ENCODE data around the gene MED4. TPM values are rescaled to one million over a fixed set of nuclear protein-coding genes. Genes with fewer than 3 reads are reported as not detected.

The MED4 gene
- total RNA-seq, 1 experiment from 2014 or later: 50.6 TPM

- Mint-ChIP-seq H3K9me3 (no peaks in the 10 kb centered on the region), H3K4me1 (peaks cover 4 to 8% of the 10 kb centered on the region in 2 experiments; a peak in 2 of 4 replicates), H3K27ac (no peak overlapping the region; a peak in 1 of 7 replicates), H3K27me3 (ENCODE audit: low read depth) (peaks cover 3% of the 10 kb centered on the region), H3K36me3 (ENCODE audit: insufficient read depth in 1 of 3, low read depth in 3 of 3) (no peaks in the 10 kb centered on the region; a peak in 1 of 7 replicates), H3K4me3 (no peak overlapping the region)
- H4K8ac ChIP-seq (replicated peaks; ENCODE audit: insufficient read length, low read depth, low read length): no peak overlapping the region
- no peak overlapping the region for H2BK5ac ChIP-seq (ENCODE audit: insufficient read length, low read length)
- no peak overlapping the region for H3K4me2 ChIP-seq (ENCODE audit: insufficient read depth, insufficient read length, low read length)
- H3K18ac ChIP-seq (ENCODE audit: insufficient read length, low read depth, low read length): no peak overlapping the region
- no peak overlapping the region for H3T11ph ChIP-seq (ENCODE audit: low read length)
- H4K20me1 ChIP-seq (ENCODE audit: control insufficient read depth, insufficient read depth, insufficient read length): no peaks in the 10 kb centered on the region
- TF ChIP-seq CTCF (conservative IDR thresholded peaks at IDR 0.05): no peak
- no peak for DNase-seq
- H2BK15ac ChIP-seq (ENCODE audit: low read depth, low read length): no peak overlapping the region
- no peak overlapping the region for H3K14ac ChIP-seq (ENCODE audit: insufficient read depth, low read length)
- H3K56ac ChIP-seq (ENCODE audit: insufficient read length, low read depth, low read length): no peak overlapping the region
- no peak overlapping the region for H2BK20ac ChIP-seq (ENCODE audit: low read depth, low read length, poor library complexity, severe bottlenecking)
- no peak overlapping the region for H3K4ac ChIP-seq (ENCODE audit: low read depth, low read length)
- H2BK12ac ChIP-seq (ENCODE audit: insufficient read length, low read depth, low read length): no peak overlapping the region
- H3K4me1 ChIP-seq (ENCODE audit: insufficient read depth, low read length): no peaks in the 10 kb centered on the region
- no peak overlapping the region for H3K23ac ChIP-seq (ENCODE audit: insufficient read length, low read depth, low read length)
- H4K91ac ChIP-seq (ENCODE audit: insufficient read length, low read depth, low read length): no peak overlapping the region
- H2BK120ac ChIP-seq (ENCODE audit: low read depth, low read length, poor library complexity, severe bottlenecking): no peak overlapping the region
- no peaks in the 10 kb centered on the region for H3K79me2 ChIP-seq (ENCODE audit: insufficient read depth, low read length)
- H3K23me2 ChIP-seq (ENCODE audit: insufficient read length, low read depth, low read length, poor library complexity, severe bottlenecking): no peaks in the 10 kb centered on the region
- H2AK5ac ChIP-seq (ENCODE audit: insufficient read length, low read length): no peak overlapping the region
- H2AFZ ChIP-seq (ENCODE audit: low read length): no peak overlapping the region
- no peaks in the 10 kb centered on the region for H3K79me1 ChIP-seq (ENCODE audit: insufficient read depth, low read depth, low read length, poor library complexity, severe bottlenecking)
- no peak overlapping the region for H4K5ac ChIP-seq (ENCODE audit: insufficient read length, low read depth, low read length)
- no CpG with 5 or more reads among the region's 5 CpGs for WGBS (ENCODE audit: extremely low coverage, insufficient read length, low lambda C conversion rate)
- no peaks in the 10 kb centered on the region for H3K9me3 ChIP-seq (ENCODE audit: control insufficient read depth, low read depth, low read length)
- H3K9ac ChIP-seq (ENCODE audit: extremely low read depth, insufficient read length, low read length): no peak overlapping the region
- H3K27me3 ChIP-seq (ENCODE audit: insufficient read depth, low read length): no peaks in the 10 kb centered on the region
- no peak overlapping the region for H3K27ac ChIP-seq (ENCODE audit: insufficient read length, low read depth, low read length)
Observed at GRCh38 chr13:48112896-48113755, 18.2 kb upstream of the MED4 start.
